Kidney (tissue), 14 donors: ENCODE measurements around the gene PPP6R1. TPM values are rescaled to one million over a fixed set of nuclear protein-coding genes. Genes with fewer than 3 reads are reported as not detected.

Experiments used
- DNase-seq, 5 donors: peaks; one replicate each; pipeline ENCODE4 v3.0.0-alpha.2; 2013 to 2020
- FAIRE-seq: peaks from 2 replicates; lab custom pipeline; 2012; peaks lifted over from hg19 to GRCh38; lab: Jason Lieb, UNC
- H3K27ac ChIP-seq, 2 donors: one replicate each; pipeline ENCODE4 v1.7.0; 2013; ENCODE audit warnings: low read depth in 2 of 2, low read length in 2 of 2, inconsistent platforms in 1 of 2
- H3K27me3 ChIP-seq: one replicate; pipeline ENCODE4 v1.7.1; 2013; ENCODE audit warnings: low read length, inconsistent platforms; ENCODE audit not compliant: control insufficient read depth, insufficient read depth
- H3K36me3 ChIP-seq, 3 donors: one replicate each; pipeline versions ENCODE4 v1.7.0 to v1.7.1; 2013; ENCODE audit warnings: low read length in 3 of 3, control low read depth in 1 of 3, inconsistent platforms in 1 of 3; ENCODE audit not compliant: insufficient read depth in 3 of 3, control insufficient read depth in 2 of 3
- H3K4me1 ChIP-seq, 3 donors: one replicate each; pipeline versions ENCODE4 v1.7.0 to v1.7.1; 2013; ENCODE audit warnings: low read length in 3 of 3, inconsistent platforms in 1 of 3, low read depth in 1 of 3; ENCODE audit not compliant: control insufficient read depth in 2 of 3, insufficient read depth in 2 of 3
- H3K4me3 ChIP-seq, 3 donors: one replicate each; pipeline versions ENCODE4 v1.7.0 to v1.8.1; 2013; ENCODE audit warnings: low read length in 3 of 3, control low read depth in 1 of 3, inconsistent platforms in 1 of 3
- H3K9ac ChIP-seq, 3 donors: one replicate each; pipeline versions ENCODE4 v1.7.0 to v1.7.1; 2013; ENCODE audit warnings: low read length in 3 of 3, control low read depth in 1 of 3, inconsistent platforms in 1 of 3
- H3K9me3 ChIP-seq, 3 donors: one replicate each; pipeline versions ENCODE4 v1.7.0 to v1.7.1; 2013; ENCODE audit warnings: low read length in 3 of 3, control low read depth in 1 of 3, inconsistent platforms in 1 of 3; ENCODE audit not compliant: control insufficient read depth in 2 of 3, insufficient read depth in 1 of 3
- intact Hi-C: fragments of 100-400 bp; cut with DNase I; formaldehyde crosslinking; loops from one replicate; pipeline ENCODE4 v1.11.1; 2022
- polyA plus RNA-seq: library from polyadenylated mRNA; stranded (reverse); fragments of 350-450 nt; fragmentation: Illumina TruSeq; extraction: RNeasy Lipid Tissue Mini Kit (QIAGEN cat#74804); gene quantifications from one replicate; pipeline ENCODE4 v1.2.3, GENCODE V29; 2014; ENCODE audit warnings: low read depth, low replicate concordance; ENCODE audit not compliant: insufficient read depth
- total RNA-seq: library from RNA; stranded (reverse); fragmentation: NEBNext Ultra II Directional; extraction: Animal tissue kit (Norgen Biotek cat#: 25700); gene quantifications from one replicate; pipeline ENCODE4 v1.2.1, GENCODE V29; 2021
- TF ChIP-seq, protein P1 (sequence below): IDR thresholded peaks from 3 replicates; pipeline ENCODE4 v1.5.1; 2012; ENCODE audit warnings: mild to moderate bottlenecking, moderate library complexity, borderline replicate concordance; ENCODE audit not compliant: insufficient read depth; ENCODE audit errors: extremely low read depth
- donor health status: control.
- donor health status: control.
- donor health status: control.
- donor health status: control.
- donor health status: control.
- donor health status: DM: yes; HTN: yes; CAD: no.
- donor health status: Normal renal cell carcinoma (clear cell type).

The PPP6R1 gene
- total and polyA plus RNA-seq, 2 donors from 2014 or later, result 30.6 to 61.6 TPM

DNA sequence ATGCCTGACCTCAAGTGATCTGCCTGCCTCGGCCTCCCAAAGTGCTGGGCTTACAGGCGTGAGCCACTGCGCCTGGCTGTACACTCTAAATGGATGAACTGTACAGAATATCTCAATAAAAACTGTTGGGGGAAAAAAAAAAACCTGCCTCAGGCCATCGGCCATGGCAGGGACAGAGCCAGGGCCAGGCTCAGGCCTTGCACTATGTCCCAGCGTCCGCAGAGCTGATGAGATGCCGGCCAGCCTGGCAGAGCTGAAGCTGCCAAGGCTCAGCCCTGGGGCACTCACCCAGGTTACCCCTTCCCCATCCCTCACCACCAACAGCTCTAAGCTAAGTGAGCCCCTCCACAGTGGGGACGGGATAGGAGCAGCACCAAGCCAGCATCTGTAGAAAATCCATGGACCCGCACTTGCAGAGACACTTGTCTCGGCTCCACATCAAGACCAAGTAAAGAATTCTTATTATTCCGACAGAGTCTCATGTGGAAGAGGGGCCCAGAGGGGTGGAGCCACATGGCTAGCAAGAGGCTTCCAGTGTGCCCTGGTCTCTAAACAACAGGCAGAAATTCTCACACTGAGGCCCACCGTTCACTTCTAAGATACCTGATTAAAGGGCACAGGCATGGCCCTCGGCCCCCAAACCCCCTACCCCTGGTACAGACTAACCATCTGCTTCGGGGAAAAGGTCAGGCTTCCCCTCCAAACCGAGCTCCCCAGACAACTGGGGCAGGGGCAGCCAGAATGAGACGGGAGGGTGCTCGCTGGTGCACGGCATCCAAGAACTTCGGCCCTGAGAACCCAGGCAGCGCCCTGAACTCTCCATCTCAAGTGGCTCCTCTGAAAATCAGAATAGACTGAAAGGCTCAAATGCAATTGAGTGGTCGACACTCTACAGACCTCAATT is 5.8 kb downstream of the PPP6R1 start:
- Histone ChIP-seq H3K4me1 (peaks cover 2 to 35% (median 18%) of the 10 kb centered on the region in 3 donors), H3K27ac (no peak overlapping the region), H3K27me3 (no peaks in the 10 kb centered on the region), H3K9me3 (no peaks in the 10 kb centered on the region), H3K9ac (no peak overlapping the region), H3K4me3 (no peak overlapping the region), H3K36me3 (no peaks in the 10 kb centered on the region)
- DNase-seq (no peak), FAIRE-seq (no peak)
- TF ChIP-seq, protein P1, sequence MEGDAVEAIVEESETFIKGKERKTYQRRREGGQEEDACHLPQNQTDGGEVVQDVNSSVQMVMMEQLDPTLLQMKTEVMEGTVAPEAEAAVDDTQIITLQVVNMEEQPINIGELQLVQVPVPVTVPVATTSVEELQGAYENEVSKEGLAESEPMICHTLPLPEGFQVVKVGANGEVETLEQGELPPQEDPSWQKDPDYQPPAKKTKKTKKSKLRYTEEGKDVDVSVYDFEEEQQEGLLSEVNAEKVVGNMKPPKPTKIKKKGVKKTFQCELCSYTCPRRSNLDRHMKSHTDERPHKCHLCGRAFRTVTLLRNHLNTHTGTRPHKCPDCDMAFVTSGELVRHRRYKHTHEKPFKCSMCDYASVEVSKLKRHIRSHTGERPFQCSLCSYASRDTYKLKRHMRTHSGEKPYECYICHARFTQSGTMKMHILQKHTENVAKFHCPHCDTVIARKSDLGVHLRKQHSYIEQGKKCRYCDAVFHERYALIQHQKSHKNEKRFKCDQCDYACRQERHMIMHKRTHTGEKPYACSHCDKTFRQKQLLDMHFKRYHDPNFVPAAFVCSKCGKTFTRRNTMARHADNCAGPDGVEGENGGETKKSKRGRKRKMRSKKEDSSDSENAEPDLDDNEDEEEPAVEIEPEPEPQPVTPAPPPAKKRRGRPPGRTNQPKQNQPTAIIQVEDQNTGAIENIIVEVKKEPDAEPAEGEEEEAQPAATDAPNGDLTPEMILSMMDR, result no peak
- intact Hi-C loops, result no loop called here

DNA sequence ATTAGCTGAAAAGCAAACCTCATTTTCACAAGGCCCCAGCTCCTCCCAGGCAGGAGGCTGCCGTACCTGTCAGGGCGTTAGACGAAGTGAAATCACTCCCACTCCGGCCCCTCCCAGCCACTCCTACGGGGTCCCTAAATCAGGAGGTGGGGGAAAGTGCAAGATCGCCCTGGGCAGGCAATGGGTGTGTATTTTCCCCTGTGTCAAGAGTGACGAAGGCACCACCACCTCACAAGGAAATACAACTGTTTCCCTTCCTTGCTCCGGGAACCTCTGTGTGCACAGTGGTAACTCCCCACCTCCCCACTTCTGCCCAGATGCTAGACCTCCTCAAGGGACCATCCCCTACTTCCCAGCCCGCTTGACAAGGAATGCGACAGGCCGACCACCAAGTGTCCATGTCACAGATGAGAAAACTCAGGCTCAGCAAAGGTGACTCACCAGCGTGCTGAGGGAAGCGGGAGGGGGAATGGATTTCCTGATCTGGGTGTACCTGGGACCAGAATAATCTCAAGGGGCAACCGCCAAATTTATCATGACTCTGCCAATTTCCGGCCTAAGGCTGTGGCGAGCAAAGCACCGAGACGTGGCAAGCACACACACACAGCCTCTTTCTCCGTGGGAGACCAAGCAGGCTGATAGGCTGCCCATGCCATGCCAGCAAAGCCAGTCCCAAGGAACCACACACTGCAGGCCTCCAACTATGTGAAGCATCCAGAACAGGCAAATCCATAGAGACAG is 7.3 kb downstream of the PPP6R1 start:
- Histone ChIP-seq H3K36me3 (peaks cover 0 to 3% (median 0%) of the 10 kb centered on the region in 3 donors), H3K4me1 (peaks cover under 1 to 22% (median 13%) of the 10 kb centered on the region in 3 donors), H3K27ac (no peak overlapping the region), H3K9me3 (no peaks in the 10 kb centered on the region), H3K4me3 (no peak overlapping the region), H3K9ac (no peak overlapping the region), H3K27me3 (no peaks in the 10 kb centered on the region)
- peak in 1 of 5 donors; percentile 68 for DNase-seq
- no peak for FAIRE-seq
- intact Hi-C loops, result no loop called here
- TF ChIP-seq, protein P1, result no peak

DNA sequence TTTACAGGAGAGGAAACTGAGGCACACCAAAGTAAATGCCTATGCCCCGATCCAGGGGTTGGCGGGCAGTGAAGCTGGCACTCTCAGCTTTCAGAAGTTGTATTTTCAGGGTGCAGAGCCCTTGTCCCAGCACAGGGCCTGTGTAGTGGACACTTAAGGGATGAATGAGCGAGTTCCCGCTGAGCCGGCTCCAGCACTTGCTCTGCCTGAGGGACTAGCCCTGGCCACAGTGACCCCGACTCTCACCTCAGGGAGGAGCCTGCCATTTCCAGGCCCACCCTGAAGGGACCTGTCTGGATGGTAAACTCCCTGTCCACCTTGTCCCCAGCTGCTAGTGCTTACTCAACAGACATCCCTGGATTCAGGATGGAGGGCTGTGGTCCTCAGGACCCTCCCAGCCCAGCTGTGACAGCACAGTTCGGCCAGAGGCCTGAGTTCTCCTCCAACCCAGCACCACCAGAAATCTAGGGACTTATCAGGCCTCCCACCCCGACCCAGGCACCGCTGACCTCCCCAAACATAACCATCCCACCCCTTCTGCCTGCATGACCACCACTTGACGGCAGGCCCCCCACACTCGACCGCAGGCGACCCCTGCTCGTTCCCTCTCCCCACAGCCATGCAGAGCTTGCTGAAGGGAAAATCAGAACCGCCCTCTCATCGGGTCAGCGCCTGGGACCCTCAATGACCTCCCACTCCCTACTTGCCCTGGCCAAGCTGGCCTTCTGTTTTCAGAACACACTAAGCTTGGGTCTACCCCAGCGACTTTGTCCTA is 8.4 kb downstream of the PPP6R1 start:
- peaks cover 0 to 12% (median 4%) of the 10 kb centered on the region in 3 donors for H3K4me1 ChIP-seq
- FAIRE-seq, result no peak
- intact Hi-C loops, result no loop called here

More for the DNA sequence above, 8.4 kb downstream of the PPP6R1 start:
- H3K9ac ChIP-seq, result no peak overlapping the region
- DNase-seq, result no peak
- no peaks in the 10 kb centered on the region for H3K9me3 ChIP-seq
- H3K27me3 ChIP-seq, result no peaks in the 10 kb centered on the region
- no peak overlapping the region for H3K4me3 ChIP-seq
- H3K27ac ChIP-seq, result no peak overlapping the region
- TF ChIP-seq, protein P1, result no peak
- peaks cover 0 to 5% (median 5%) of the 10 kb centered on the region in 3 donors for H3K36me3 ChIP-seq
